Activated CD8-positive, alpha-beta memory T cell treated with anti-CD3 and anti-CD28 coated beads, Interleukin-2, amount 50 U/mL, for 4 hours (primary cell): ENCODE data around the gene PDZD11.
"Not testable (repeated sequence)": the region's sequence is repeated elsewhere in the genome, so short reads cannot be mapped to it uniquely, and the experiment has no call there.

ENCODE experiments used
- DNase-seq: peaks from one replicate; pipeline ENCODE4 v3.0.0-alpha.2; 2020

Gene PDZD11

DNA sequence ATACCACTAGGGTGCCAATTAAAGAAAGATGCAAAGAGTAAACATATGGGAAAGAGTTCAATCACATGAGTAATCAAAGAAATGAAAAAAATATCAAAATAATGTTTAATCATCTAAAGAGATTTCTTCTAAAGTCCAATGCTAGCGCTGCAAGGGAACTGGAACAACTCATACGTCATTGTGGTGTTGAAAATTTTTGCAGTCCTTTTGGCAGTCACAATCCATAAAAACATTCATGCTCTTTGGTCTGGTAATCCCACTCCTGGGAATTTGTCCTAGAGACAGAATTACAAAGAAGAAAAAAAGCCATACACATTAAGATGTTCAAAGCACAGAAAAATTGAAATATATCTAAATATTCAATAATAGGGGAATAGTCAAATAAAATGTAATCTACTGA, 34.3 kb downstream of the PDZD11 start:
- no peak for DNase-seq

DNA sequence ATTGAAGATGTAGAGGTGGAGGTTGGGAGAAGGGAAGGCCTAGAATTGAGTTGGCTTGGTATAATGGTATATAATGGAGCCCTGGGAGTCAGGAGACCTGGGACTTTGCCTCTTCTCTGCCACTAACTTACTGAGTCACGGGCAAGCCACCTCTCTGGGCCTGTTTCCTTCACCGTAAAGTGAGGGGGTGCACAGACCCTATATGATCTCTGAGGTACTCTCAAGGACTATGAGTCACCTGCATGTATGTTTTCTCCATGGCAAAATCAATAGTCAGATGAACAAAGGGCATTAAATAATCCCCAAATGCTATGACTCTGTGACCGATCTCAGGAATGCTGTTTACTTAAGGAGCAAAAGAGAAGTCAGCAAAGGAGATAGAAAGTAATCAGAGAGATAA, 34.8 kb downstream of the PDZD11 start:
- no peak for DNase-seq

DNA sequence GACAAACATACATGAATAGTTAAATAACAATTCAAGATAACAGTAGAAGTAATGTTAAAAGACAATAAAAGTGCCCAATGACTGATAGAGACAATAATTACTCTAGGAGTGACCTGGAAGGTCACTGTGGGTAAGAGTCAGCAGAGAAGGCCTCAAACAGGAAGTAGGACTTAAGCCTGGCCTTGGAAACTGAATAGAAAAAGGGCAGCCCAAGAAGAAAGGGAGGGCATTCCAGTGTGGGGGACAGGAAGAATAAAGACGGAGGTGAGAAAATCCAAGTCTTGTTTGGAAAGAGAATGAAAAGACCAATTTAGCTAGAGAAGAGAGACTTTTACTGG, 35.7 kb downstream of the PDZD11 start:
- no peak for DNase-seq

DNA sequence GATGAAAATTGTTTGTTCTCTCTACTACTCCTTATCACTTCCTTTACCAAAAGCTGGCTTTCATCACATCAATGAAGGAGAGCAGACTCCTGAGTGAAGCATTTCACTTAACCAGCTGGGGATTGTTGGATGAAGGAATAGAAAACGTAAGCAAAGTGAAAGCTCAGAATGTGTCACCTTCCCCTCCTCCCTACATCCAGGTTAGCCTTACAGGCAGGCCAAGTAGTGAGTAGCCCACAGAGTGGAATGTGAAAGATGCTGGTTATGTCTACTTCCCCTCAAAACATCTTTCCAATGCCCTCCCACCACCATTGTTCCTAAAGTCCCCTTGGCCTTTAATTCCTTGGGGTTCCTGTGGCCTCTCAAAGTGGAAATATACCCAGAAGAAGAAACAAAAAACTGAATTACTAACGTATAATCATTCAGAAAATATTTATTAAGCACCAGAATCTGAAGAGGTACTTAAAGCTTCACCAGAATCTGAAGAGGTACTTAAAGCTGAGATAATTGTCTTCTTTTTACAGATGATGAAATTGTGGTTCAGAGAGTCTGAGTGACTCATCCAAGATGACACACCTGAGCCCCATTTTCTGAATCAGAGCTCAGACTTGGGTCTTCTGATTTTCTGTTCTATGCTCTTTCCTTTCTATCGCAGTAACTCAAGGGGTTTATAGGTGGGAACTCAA, 36.2 kb downstream of the PDZD11 start:
- DNase-seq = no peak

DNA sequence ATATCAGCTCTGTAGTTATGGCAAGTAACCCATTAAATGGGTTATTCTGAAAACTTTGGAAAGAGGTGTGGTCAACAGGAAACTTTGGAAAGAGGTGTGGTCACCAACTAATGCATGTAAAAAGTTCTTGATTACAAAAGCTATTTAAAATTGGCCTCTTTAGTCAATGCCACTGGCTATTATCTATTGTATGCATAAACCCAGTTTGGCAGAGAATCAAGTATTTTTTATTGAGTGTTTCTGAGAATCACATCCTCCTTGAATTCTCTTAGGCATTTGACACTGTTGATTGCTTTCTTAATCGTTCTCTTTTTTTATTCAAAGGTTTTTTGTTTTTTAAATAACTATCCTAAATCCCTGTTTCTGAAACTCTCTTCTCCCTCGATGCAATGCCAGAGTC, 37.2 kb downstream of the PDZD11 start:
- DNase-seq = no peak

DNA sequence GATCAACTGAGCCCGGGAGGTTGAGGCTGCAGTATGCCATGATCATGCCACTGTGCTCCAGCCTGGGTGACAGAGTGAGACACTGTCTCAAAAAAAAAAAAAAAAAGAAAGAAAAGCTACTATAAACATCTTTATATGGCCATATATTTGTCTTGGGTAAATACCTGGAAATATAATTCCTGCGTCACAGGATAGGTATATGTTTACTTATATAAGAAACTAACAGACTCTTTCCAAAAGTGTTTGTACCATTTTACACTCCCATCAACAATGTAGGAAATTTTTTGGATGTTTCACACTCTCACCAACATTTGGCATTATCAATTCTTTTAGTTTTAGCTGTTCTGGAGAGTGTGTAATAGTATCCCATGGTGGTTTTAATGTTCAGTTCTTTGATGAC, 42.5 kb downstream of the PDZD11 start:
- no peak for DNase-seq

DNA sequence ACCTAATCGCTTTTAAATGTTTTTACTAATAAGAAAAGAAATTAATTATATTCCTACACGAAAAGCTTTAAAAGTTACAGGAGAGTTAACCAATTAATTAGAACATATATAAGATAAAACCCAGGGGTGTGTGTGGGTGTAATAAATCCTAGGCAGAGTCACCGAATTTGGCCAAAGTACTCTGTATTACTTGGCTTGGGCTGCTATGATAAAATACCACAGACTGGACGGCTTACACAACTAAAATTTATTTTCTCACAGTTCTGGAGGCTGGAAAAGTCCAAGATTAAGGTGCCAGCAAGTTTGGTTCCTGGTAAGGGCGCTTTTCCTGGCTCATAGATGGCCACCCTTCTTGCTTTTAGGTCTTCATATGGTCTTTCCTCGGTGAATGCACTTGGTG, 44.8 kb downstream of the PDZD11 start:
- DNase-seq = no peak

DNA sequence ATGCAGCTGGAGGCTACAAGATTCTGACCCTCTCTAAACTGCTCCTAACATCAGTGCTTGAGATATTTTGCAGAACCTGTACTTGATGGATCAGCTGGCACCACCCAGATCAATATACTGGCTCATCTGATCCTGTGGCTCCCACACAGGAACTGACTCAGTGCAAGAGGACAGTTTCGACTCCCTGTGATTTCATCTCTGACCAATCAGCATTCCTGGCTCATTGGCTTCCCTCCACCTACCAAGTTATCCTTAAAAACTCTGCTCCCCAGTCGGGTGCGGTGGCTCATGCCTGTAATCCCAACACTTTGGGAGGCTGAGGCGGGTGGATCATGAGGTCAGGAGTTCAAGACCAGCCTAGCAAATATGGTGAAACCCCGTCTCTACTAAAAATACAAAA, 46.1 kb downstream of the PDZD11 start:
- DNase-seq = not testable (repeated sequence)

DNA sequence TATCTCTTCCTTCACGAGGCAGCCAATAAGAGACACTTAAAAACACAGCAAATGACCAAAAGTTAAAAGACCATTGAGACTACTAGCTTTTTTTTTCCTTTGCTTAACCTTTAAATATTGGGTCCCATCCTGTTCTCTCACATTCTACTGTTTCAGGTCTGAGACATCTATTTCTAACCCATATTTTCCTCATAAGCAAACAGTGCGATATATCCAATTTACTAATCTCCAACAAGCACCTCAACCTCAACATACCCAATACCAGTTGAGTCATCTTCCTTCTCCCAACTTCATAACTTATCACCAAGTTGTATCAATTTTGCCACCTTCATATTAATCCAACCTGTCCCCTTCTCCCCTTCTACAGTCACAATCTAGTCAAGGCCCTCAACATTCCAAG, 48.2 kb downstream of the PDZD11 start:
- no peak for DNase-seq

DNA sequence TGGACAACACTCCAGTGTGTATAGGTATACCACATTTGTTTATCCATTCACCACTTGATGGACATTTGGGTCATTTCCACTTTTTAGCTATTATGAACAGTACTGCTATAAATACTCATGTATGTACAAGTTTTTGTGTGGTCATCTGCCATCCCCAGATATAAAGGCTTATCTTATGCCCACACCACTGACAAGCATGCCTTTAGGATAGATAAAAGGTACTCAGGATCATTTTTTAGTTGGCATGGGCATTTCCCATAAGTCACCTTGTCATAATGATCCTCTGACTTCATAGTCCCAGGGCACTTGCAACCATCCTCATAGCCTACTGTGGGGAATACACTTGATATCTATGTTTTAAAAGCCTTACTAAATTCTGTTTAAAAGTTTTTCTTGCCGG, 49.0 kb downstream of the PDZD11 start:
- no peak for DNase-seq
